WTC11 (cell line): ENCODE results near the gene GABRG3.

Experiments
- CTCF ChIP-seq: fragments of 200-600 bp; IDR thresholded peaks from 2 replicates; pipeline ENCODE4 v1.8.0; 2022; ENCODE audit warnings: antibody characterized with exemption
- NR1H2 ChIP-seq: sonication (generic); formaldehyde crosslinking; IDR thresholded peaks from 2 replicates; pipeline ENCODE4 v1.9.0; 2021; ENCODE audit warnings: mild to moderate bottlenecking, moderate library complexity, missing genetic modification reagents
- NR2C2 ChIP-seq: sonication (generic); formaldehyde crosslinking; IDR thresholded peaks from 2 replicates; pipeline ENCODE4 v1.8.0; 2022; ENCODE audit warnings: mild to moderate bottlenecking, missing genetic modification reagents
- SP1 ChIP-seq: sonication (generic); formaldehyde crosslinking; conservative IDR thresholded peaks from 2 replicates; pipeline ENCODE4 v1.8.1; 2022; ENCODE audit warnings: missing genetic modification reagents
- TEAD4 ChIP-seq: sonication (generic); formaldehyde crosslinking; IDR thresholded peaks from 2 replicates; pipeline ENCODE4 v1.8.0; 2022; ENCODE audit warnings: mild to moderate bottlenecking, missing genetic modification reagents
- ZNF416 ChIP-seq: fragments of 250-450 bp; sonication (Bioruptor Pico); IDR thresholded peaks from 2 replicates; pipeline ENCODE4 v1.9.0; 2021; ENCODE audit warnings: mild to moderate bottlenecking, inconsistent platforms
- TF ChIP-seq, protein P1 (sequence below): sonication (generic); formaldehyde crosslinking; IDR thresholded peaks from 2 replicates; pipeline ENCODE4 v1.8.0; 2022; ENCODE audit warnings: mild to moderate bottlenecking, missing genetic modification reagents
- TF ChIP-seq, protein P2 (sequence below): sonication (generic); formaldehyde crosslinking; IDR thresholded peaks from 2 replicates; pipeline ENCODE4 v1.8.1; 2023; ENCODE audit warnings: mild to moderate bottlenecking, missing genetic modification reagents, moderate library complexity
- TF ChIP-seq, protein P3 (sequence below): sonication (generic); formaldehyde crosslinking; conservative IDR thresholded peaks from 2 replicates; pipeline ENCODE4 v1.8.1; 2023; ENCODE audit warnings: mild to moderate bottlenecking, low read depth, missing genetic modification reagents, moderate library complexity

- TF ChIP-seq CTCF (no peak), ZNF416 (no peak), TEAD4 (CRISPR knock-in tag) (no peak), SP1 (CRISPR knock-in tag) (no peak), NR2C2 (CRISPR knock-in tag) (no peak), NR1H2 (CRISPR knock-in tag) (no peak)
- TF ChIP-seq, protein P1, sequence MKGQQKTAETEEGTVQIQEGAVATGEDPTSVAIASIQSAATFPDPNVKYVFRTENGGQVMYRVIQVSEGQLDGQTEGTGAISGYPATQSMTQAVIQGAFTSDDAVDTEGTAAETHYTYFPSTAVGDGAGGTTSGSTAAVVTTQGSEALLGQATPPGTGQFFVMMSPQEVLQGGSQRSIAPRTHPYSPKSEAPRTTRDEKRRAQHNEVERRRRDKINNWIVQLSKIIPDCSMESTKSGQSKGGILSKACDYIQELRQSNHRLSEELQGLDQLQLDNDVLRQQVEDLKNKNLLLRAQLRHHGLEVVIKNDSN (CRISPR knock-in tag) = no peak
- TF ChIP-seq, protein P2, sequence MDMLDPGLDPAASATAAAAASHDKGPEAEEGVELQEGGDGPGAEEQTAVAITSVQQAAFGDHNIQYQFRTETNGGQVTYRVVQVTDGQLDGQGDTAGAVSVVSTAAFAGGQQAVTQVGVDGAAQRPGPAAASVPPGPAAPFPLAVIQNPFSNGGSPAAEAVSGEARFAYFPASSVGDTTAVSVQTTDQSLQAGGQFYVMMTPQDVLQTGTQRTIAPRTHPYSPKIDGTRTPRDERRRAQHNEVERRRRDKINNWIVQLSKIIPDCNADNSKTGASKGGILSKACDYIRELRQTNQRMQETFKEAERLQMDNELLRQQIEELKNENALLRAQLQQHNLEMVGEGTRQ = no peak
- TF ChIP-seq, protein P3, sequence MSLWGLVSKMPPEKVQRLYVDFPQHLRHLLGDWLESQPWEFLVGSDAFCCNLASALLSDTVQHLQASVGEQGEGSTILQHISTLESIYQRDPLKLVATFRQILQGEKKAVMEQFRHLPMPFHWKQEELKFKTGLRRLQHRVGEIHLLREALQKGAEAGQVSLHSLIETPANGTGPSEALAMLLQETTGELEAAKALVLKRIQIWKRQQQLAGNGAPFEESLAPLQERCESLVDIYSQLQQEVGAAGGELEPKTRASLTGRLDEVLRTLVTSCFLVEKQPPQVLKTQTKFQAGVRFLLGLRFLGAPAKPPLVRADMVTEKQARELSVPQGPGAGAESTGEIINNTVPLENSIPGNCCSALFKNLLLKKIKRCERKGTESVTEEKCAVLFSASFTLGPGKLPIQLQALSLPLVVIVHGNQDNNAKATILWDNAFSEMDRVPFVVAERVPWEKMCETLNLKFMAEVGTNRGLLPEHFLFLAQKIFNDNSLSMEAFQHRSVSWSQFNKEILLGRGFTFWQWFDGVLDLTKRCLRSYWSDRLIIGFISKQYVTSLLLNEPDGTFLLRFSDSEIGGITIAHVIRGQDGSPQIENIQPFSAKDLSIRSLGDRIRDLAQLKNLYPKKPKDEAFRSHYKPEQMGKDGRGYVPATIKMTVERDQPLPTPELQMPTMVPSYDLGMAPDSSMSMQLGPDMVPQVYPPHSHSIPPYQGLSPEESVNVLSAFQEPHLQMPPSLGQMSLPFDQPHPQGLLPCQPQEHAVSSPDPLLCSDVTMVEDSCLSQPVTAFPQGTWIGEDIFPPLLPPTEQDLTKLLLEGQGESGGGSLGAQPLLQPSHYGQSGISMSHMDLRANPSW (CRISPR knock-in tag) = no peak
Observed at GRCh38 chr15:27454281-27455075, 483.5 kb downstream of the GABRG3 start.
